ENCODE results near the gene ATP10D.

GRCh38 chr4:47567511-47567910 lies 82.4 kb downstream of the ATP10D start:
- TF ChIP-seq YY1 (IDR thresholded peaks at IDR 0.05; ENCODE audit: insufficient read depth, insufficient read length) (no peak), ZNF274 (IDR thresholded peaks at IDR 0.05; ENCODE audit: low read depth, low read length) (no peak)
